IPS DF 4.7 (cell line): Measurements from ENCODE around the gene GET4.
"Not testable (repeated sequence)": the region's sequence is repeated elsewhere in the genome, so short reads cannot be mapped to it uniquely, and the experiment has no call there.

Experiments
- DNase-seq: peaks from one replicate; pipeline ENCODE4 v3.0.0-alpha.2; 2013; ENCODE audit warnings: low spot score; ENCODE audit errors: extremely low read depth

GET4 gene

GRCh38 chr7:871900-872537 lies 4.3 kb upstream of the GET4 start:
- DNase-seq, result no peak

GRCh38 chr7:872685-873084 lies 3.7 kb upstream of the GET4 start:
- DNase-seq, result not testable (repeated sequence)

GRCh38 chr7:873367-874002 lies 2.9 kb upstream of the GET4 start:
- DNase-seq, result peak; percentile 75

- no peak for DNase-seq
Observed at GRCh38 chr7:874031-874749, 2.2 kb upstream of the GET4 start.

GRCh38 chr7:875051-875450 lies 1.3 kb upstream of the GET4 start:
- no peak for DNase-seq

GRCh38 chr7:875476-876076 lies 778 bp upstream of the GET4 start:
- no peak for DNase-seq

- no peak for DNase-seq
Observed at GRCh38 chr7:876972-877311, 588 bp downstream of the GET4 start.

GRCh38 chr7:877312-878232 lies 1.2 kb downstream of the GET4 start:
- DNase-seq, result no peak

GRCh38 chr7:879093-879492 lies 2.7 kb downstream of the GET4 start:
- DNase-seq, result no peak

- DNase-seq, result no peak
Observed at GRCh38 chr7:879706-880105, 3.4 kb downstream of the GET4 start.

GRCh38 chr7:880450-880849 lies 4.1 kb downstream of the GET4 start:
- DNase-seq, result no peak

GRCh38 chr7:881441-882234 lies 5.3 kb downstream of the GET4 start:
- no peak for DNase-seq

GRCh38 chr7:882336-883035 lies 6.1 kb downstream of the GET4 start:
- no peak for DNase-seq

- no peak for DNase-seq
Observed at GRCh38 chr7:883055-884021, 7.0 kb downstream of the GET4 start.

GRCh38 chr7:884191-885003 lies 8.0 kb downstream of the GET4 start:
- no peak for DNase-seq

GRCh38 chr7:885261-885892 lies 9.0 kb downstream of the GET4 start:
- DNase-seq, result no peak

GRCh38 chr7:885893-886625 lies 9.7 kb downstream of the GET4 start:
- no peak for DNase-seq
